CD4-positive, alpha-beta T cell treated with Interferon alpha-2 for 1 hour (primary cell): ENCODE measurements around the gene TMEM72.

ENCODE experiments used
- DNase-seq, 2 donors: peaks; one replicate each; pipeline ENCODE4 v3.0.0-alpha.2; 2020 to 2022

TMEM72 gene

GRCh38 chr10:44969854-44970253 lies 58.7 kb downstream of the TMEM72 start:
- no peak for DNase-seq

- no peak for DNase-seq
These were observed 59.8 kb downstream of the TMEM72 start for GRCh38 chr10:44970812-44971395.

GRCh38 chr10:44971434-44971833 lies 60.3 kb downstream of the TMEM72 start:
- no peak for DNase-seq

- DNase-seq, result no peak
These were observed 61.0 kb downstream of the TMEM72 start for GRCh38 chr10:44971935-44972757.

- no peak for DNase-seq
These were observed 61.8 kb downstream of the TMEM72 start for GRCh38 chr10:44972874-44973306.

- no peak for DNase-seq
These were observed 62.4 kb downstream of the TMEM72 start for GRCh38 chr10:44973323-44974081.

GRCh38 chr10:44974082-44974627 lies 63.0 kb downstream of the TMEM72 start:
- no peak for DNase-seq

GRCh38 chr10:44974628-44975430 lies 63.7 kb downstream of the TMEM72 start:
- peak; percentile 54 to 71 for DNase-seq

- no peak for DNase-seq
These were observed 64.5 kb downstream of the TMEM72 start for GRCh38 chr10:44975431-44976331.

GRCh38 chr10:44976352-44977198 lies 65.4 kb downstream of the TMEM72 start:
- no peak for DNase-seq

- no peak for DNase-seq
These were observed 66.4 kb downstream of the TMEM72 start for GRCh38 chr10:44977287-44978212.

GRCh38 chr10:44978213-44978569 lies 67.1 kb downstream of the TMEM72 start:
- DNase-seq, result no peak

GRCh38 chr10:44978570-44979280 lies 67.6 kb downstream of the TMEM72 start, which contains the start of gene DEPP1:
TSS of gene DEPP1 (minus strand) at chr10:44978809. CDS start at chr10:44978030, 779 bp downstream.
- DNase-seq, result peak in 1 of 2 donors; percentile 20

- DNase-seq, result no peak
These were observed 68.4 kb downstream of the TMEM72 start for GRCh38 chr10:44979281-44980191.

GRCh38 chr10:44980309-44981171 lies 69.4 kb downstream of the TMEM72 start:
- no peak for DNase-seq
